Measurements from ENCODE around the gene DHX57.

The DHX57 gene

DNA sequence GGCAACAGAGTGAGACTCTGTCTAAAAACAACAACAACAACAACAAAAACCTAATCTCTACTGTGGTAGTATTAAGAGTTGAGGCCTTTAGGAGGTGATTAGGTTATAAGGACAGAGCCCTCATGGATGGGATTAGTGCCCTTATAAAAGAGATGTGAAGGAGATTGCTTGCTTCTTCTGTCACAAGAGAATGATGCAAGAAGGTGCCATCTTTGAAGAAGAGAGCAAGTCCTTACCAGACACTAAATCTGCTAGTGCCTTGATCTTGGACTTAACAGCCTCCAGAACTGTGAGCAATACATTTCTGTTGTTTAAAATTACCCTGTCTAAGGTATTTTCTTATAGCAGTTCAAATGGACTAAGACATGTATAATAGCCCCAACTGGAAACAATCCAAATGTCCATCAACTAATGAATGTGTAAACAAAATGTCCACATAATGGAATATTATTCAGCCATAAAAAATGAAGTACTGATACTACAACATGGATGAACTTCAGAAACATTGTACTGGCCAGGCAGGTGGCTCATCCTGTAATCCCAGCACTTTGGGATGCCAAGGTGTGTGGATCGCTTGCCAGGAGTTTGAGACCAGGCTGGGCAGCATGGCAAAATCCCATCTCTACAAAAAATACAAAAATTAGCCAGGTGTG, 12.3 kb upstream of the DHX57 start:
- TF ChIP-seq GATA1 (IDR thresholded peaks at IDR 0.05; ENCODE audit: low read depth, low read length), result no peak
- no peak for TF ChIP-seq POLR2A (IDR thresholded peaks at IDR 0.05; ENCODE audit: low read length)
- DNase-seq, result peak in 1 of 2 experiments; percentile 6

DNA sequence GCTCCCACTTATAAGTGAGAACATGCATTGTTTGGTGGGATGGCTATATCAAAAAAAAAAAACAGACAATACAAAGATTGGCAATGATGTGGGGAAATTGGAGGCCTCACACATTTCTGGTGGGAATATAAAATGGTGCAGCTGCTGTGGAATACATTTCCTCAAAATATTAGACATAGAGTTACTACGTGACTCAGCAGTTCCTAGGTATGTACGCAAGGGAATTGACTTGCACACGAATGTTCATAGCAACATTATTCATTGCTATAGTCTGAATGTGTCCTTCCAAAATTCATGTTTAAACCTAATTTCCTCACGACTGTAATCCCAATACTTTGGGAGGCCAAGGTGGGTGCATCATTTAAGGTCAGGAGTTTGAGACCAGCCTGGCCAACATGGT, 11.6 kb upstream of the DHX57 start:
- no peak for DNase-seq
- TF ChIP-seq GATA1 (IDR thresholded peaks at IDR 0.05; ENCODE audit: low read depth, low read length), result no peak
- no peak for TF ChIP-seq POLR2A (IDR thresholded peaks at IDR 0.05; ENCODE audit: low read length)

DNA sequence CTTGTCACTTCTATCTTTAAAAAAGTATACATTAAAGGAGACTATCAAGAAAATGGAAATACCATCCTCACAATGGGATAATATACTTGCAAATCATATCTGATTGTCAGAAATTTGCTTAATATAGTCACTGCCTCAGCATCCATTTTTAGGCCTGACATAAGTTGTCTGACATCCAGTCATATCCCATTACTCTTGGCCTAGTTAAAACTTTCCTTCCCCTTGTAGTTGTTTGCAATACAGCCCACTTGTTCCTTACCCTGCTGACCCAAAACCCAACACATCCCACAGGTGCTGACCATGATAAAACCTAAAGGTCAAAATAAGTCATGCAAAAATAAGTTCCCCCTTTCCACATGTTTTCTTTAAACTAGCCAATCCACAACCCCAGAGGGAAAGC, 10.3 kb upstream of the DHX57 start:
- TF ChIP-seq GATA1 (IDR thresholded peaks at IDR 0.05; ENCODE audit: low read depth, low read length) (no peak), POLR2A (IDR thresholded peaks at IDR 0.05; ENCODE audit: low read length) (no peak)
- DNase-seq, result no peak

DNA sequence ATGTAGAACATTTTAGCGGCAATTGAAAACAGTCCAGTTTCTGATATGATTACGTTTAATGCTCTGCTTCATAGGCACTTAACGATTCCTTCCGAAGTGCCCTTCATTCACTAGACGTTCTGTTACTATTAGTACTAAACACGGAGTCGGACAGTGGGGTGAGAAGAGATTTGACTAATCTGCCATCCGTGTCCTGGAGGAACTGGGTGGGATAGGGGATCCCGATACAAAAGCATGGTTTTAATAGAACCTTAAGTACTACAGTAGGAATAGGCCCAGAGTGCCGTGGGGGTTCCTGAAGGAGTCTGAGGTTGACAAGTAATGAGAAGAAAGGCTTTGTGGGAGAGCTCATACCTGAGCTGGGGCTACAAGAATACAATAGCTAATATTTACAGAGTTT, 673 bp upstream of the DHX57 start:
- DNase-seq, result no peak
- TF ChIP-seq GATA1 (IDR thresholded peaks at IDR 0.05; ENCODE audit: low read depth, low read length), result no peak
- TF ChIP-seq POLR2A (IDR thresholded peaks at IDR 0.05; ENCODE audit: low read length), result no peak

DNA sequence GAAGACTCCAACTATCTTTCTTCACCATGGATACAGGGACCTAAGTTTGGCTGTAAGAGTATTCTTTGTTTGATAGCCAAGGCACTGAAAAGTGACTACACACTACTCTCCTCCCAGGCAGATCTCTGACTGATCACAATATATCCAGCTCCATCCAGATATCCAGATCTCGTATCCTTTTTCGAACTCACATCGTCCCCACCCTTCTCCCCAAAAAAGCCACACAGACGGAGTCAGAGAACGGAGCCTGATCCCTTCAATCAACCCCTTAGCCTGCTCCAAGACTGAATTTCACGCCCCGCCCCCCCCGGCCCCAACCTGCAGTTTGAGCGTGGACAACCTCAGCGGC, 533 bp downstream of the DHX57 start:
- no peak for DNase-seq
- TF ChIP-seq POLR2A (IDR thresholded peaks at IDR 0.05; ENCODE audit: low read length) (no peak), GATA1 (IDR thresholded peaks at IDR 0.05; ENCODE audit: low read depth, low read length) (no peak)

DNA sequence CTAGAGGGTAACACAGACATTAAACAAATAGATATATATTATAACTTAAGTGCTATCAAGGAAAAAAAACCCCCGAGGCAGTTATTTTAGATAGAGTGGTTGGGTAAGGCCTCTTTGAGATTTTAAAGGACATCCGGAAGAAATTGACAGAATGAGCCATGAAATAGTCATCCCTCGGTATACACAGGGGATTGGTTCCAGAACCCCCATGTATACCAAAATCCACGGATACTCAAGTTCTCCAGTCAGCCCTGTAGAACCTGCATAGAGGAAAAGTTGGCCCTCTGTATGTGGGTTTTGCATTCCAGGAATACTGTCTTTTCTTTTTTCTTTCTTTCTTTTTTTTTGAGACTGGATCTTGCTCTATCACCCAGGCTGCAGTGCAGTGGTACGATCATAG, 2.0 kb downstream of the DHX57 start:
- no peak for DNase-seq
- TF ChIP-seq POLR2A (IDR thresholded peaks at IDR 0.05; ENCODE audit: low read length) (no peak), GATA1 (IDR thresholded peaks at IDR 0.05; ENCODE audit: low read depth, low read length) (no peak)

DNA sequence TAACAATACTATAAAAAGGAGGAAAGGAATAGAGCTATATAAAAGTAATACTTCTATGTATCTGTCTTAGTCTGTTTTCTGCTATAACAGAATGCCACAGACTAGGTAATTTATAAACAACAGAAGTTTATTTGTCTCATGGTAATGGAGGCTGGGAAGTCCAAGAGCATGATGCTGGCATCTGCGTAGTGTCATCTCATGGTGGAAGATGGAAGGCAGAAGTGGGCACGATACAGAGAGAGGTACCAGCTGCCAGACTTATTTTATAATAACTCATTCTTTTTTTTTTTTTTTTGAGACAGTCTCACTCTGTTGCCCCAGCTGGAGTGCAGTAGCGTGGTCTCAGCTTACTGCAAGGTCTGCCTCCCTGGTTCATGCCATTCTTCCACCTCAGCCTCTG, 4.3 kb downstream of the DHX57 start:
- DNase-seq, result no peak
- TF ChIP-seq GATA1 (IDR thresholded peaks at IDR 0.05; ENCODE audit: low read depth, low read length), result no peak
- TF ChIP-seq POLR2A (IDR thresholded peaks at IDR 0.05; ENCODE audit: low read length), result no peak

DNA sequence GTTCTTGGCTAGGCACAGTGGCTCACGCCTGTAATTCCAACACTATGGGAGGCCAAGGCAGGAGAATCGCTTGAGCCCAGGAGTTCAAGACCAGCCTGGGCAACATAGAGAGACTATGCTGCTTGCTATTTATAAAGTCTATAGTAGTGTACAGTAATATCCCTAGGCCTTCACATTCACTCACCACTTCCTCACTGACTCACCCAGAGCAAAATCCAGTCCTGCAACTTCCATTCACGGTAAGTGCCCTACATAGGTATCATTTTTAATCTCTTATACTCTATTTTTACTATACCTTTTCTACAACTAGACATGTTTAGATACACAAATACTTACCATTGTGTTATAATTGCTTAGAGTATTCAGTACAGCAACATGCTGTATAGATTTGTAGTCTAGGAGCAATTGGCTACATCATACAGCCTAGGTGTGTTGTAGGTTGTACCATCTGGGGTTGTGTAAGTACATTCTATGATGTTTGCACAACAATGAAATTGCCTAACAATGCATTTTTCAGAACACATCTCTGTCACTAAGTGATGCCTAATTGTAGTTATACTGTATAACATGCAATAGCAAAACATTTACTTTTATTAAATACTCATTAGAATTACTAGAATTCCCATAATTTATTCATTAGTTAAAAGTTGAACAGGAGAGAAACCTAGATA, 8.8 kb downstream of the DHX57 start:
- no peak for TF ChIP-seq POLR2A (IDR thresholded peaks at IDR 0.05; ENCODE audit: low read length)
- no peak for TF ChIP-seq GATA1 (IDR thresholded peaks at IDR 0.05; ENCODE audit: low read depth, low read length)
- DNase-seq, result no peak

DNA sequence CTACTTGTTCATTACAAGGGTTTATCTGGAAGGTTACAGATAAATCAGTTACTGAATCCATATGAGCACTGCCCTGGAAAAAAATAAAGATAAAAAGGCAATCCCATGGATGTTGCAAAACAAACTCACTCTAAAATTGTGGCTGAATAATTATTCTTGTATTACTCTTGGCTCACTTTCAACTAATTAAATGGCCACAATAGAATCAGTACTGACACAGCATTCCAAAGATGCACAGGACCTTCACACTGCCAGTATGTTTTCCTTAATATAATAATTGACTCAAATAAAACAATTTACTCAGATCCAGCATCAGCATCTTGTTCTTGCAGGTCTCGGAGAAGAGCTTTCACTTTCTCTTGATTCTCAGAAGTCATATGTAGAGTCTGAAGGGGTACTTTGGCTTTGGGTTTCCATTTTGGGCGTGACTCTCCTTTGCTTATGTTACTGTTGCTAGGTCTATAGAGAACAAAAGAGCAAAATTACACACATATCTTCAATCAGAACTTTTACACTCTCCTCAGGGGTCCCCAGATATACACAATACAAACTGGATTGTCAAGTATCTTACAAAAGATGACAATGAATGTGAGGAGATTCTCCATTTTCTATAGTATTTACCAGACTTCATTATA, 12.6 kb downstream of the DHX57 start:
- TF ChIP-seq GATA1 (IDR thresholded peaks at IDR 0.05; ENCODE audit: low read depth, low read length) (no peak), POLR2A (IDR thresholded peaks at IDR 0.05; ENCODE audit: low read length) (no peak)
- no peak for DNase-seq

DNA sequence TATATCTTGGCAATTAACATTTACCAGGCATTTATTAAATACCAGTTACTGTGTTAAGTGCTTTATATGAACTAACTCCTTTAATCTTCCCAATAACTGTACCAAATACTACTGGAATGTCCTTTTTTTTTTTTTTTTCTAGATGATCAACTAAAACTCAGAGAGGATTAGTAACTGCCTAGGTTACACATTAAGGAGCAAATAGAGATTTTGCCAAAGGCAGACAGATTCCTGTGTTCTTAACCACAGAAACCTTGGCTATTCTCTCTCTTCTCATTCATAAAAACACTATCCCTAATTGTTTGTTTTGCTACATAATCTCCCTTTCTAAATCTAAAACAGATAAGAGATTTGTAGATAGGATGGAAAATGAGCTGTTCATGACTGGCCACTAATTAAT, 13.3 kb downstream of the DHX57 start:
- TF ChIP-seq POLR2A (IDR thresholded peaks at IDR 0.05; ENCODE audit: low read length) (no peak), GATA1 (IDR thresholded peaks at IDR 0.05; ENCODE audit: low read depth, low read length) (no peak)
- no peak for DNase-seq

DNA sequence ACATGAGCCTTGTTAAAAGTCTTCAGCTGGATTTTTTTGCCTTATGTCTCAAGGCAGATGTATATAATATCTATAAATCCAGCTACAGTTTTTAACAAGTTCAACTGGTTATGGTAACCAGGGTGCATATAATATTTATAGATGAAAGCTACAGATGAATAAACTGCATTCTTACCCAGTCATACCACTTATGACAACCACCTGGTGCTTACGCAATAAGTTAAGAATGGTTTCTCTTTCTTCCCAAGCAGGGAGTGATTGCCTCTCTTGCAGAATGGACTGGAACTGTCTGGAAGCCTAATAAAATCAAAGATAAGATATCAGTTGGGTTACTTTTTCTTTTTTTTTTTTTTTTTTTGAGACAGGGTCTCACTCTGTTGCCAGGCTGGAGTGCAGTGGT, 19.6 kb downstream of the DHX57 start:
- TF ChIP-seq GATA1 (IDR thresholded peaks at IDR 0.05; ENCODE audit: low read depth, low read length) (no peak), POLR2A (IDR thresholded peaks at IDR 0.05; ENCODE audit: low read length) (no peak)
- peak in 1 of 2 experiments; percentile 4 for DNase-seq

DNA sequence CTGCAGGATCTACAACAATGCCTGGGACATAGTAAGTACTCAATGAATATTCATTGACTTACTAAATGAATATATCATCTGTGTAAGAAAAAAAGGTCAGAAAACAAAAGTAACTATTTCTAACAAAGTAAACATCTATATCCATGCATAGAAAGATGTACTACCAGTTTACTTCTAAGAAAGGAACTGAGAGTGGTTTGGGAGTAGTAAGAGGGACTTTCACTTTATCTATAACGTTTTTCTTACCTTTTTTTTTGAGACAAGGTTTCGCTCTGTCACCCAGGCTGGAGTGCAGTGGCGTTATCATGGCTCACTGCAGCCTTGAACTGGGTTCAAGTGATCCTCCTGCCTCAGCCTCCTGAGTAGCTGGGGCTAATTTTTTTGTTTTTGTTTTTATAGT, 25.7 kb downstream of the DHX57 start:
- no peak for TF ChIP-seq POLR2A (IDR thresholded peaks at IDR 0.05; ENCODE audit: low read length)
- TF ChIP-seq GATA1 (IDR thresholded peaks at IDR 0.05; ENCODE audit: low read depth, low read length), result no peak
- no peak for DNase-seq

DNA sequence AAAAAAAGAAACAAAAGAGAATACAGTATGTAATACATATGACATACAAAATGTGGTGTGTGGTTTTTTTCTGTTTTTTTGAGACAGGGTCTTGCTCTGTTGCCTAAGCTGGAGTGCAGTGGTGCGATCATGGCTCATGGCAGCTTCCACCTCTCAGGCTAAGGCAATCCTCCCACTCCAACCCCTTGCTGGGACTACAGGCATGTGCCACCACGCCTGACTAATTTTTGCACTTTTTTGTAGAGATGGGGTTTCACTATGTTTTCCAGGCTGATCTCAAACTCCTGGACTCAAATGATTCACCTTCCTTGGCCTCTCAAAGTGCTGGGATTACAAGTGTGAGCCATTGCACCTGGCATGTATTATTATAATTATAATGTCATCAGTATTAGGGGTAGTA, 38.9 kb downstream of the DHX57 start:
- no peak for DNase-seq
- no peak for TF ChIP-seq POLR2A (IDR thresholded peaks at IDR 0.05; ENCODE audit: low read length)
- no peak for TF ChIP-seq GATA1 (IDR thresholded peaks at IDR 0.05; ENCODE audit: low read depth, low read length)

DNA sequence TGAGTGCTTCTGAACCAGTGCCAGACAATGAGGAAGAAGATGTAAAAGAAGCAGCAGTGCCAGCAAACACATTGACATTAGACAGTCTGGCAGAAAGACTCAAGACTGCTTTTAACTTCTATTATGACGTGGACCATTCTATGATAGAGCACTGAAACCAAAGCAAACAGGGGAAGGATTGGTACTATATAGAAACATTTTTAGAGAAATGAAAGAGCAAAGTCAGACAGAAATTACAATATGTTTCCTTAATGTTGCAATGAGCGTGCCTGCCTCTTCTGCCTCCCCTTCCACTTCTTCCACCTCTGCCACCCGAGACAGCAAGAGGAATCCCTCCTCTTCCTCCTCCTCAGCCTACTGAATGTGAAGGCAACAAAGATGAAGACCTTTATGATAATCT, 39.7 kb downstream of the DHX57 start:
- TF ChIP-seq GATA1 (IDR thresholded peaks at IDR 0.05; ENCODE audit: low read depth, low read length), result no peak
- TF ChIP-seq POLR2A (IDR thresholded peaks at IDR 0.05; ENCODE audit: low read length), result no peak
- no peak for DNase-seq
